DOHH2 (cell line): ENCODE data around the gene ZBED5.
"Not testable (repeated sequence)": the region's sequence is repeated elsewhere in the genome, so short reads cannot be mapped to it uniquely, and the experiment has no call there.

ENCODE experiments used
- H3F3A ChIP-seq: fragments of 200-600 bp; sonication (generic), shearing (Covaris generic); 2 replicates; pipeline ENCODE4 v1.6.0; 2016; ENCODE audit warnings: antibody characterized with exemption, mild to moderate bottlenecking; ENCODE audit not compliant: control insufficient read depth, insufficient read depth
- H3K27ac ChIP-seq: fragments of 200-600 bp; sonication (generic); 2 replicates; pipeline ENCODE4 v1.5.1; 2014; ENCODE audit warnings: low read depth, mild to moderate bottlenecking, low read length, moderate library complexity
- H3K27me3 ChIP-seq: fragments of 200-600 bp; sonication (generic); 2 replicates; pipeline ENCODE4 v1.6.1; 2014; ENCODE audit warnings: mild to moderate bottlenecking, low read length, mixed read lengths; ENCODE audit not compliant: control insufficient read depth
- H3K36me3 ChIP-seq: fragments of 200-600 bp; sonication (generic); 2 replicates; pipeline ENCODE4 v1.6.1; 2014; ENCODE audit warnings: mild to moderate bottlenecking, low read length, moderate library complexity, mixed read lengths; ENCODE audit not compliant: control insufficient read depth
- H3K4me1 ChIP-seq: fragments of 200-600 bp; sonication (generic); 2 replicates; pipeline ENCODE4 v1.6.1; 2014; ENCODE audit warnings: mild to moderate bottlenecking, low read length, mixed read lengths; ENCODE audit not compliant: control insufficient read depth
- H3K4me2 ChIP-seq: fragments of 200-600 bp; sonication (generic); 2 replicates; pipeline ENCODE4 v1.6.0; 2014; ENCODE audit warnings: mild to moderate bottlenecking, low read length, moderate library complexity
- H3K4me3 ChIP-seq: fragments of 200-600 bp; sonication (generic); 2 replicates; pipeline ENCODE4 v1.5.1; 2014; ENCODE audit warnings: mild to moderate bottlenecking, low read length, mixed read lengths
- H3K79me2 ChIP-seq: fragments of 200-600 bp; sonication (generic); 2 replicates; pipeline ENCODE4 v1.6.1; 2014; ENCODE audit warnings: mild to moderate bottlenecking, low read length, mixed read lengths; ENCODE audit not compliant: control insufficient read depth
- H3K9me2 ChIP-seq: fragments of 200-600 bp; sonication (generic); replicated peaks from 2 replicates; pipeline ENCODE4 v1.6.1; 2014; ENCODE audit warnings: mild to moderate bottlenecking, low read length, mixed read lengths; ENCODE audit not compliant: control insufficient read depth
- H3K9me3 ChIP-seq: fragments of 200-600 bp; sonication (generic); 2 replicates; pipeline ENCODE4 v1.6.1; 2014; ENCODE audit warnings: antibody characterized with exemption, low read length, mixed read lengths; ENCODE audit not compliant: control insufficient read depth, insufficient read depth
- H4K20me1 ChIP-seq: fragments of 200-600 bp; sonication (generic); 2 replicates; pipeline ENCODE4 v1.6.0; 2014; ENCODE audit warnings: low read depth, mild to moderate bottlenecking, antibody characterized with exemption, low read length, moderate library complexity; ENCODE audit not compliant: control insufficient read depth, insufficient read depth
- CTCF ChIP-seq: fragments of 200-600 bp; sonication (generic); IDR thresholded peaks from one replicate; pipeline ENCODE4 v1.5.1; 2014; ENCODE audit warnings: antibody characterized with exemption, mild to moderate bottlenecking, low read depth, low read length; ENCODE audit not compliant: poor library complexity, severe bottlenecking
- EZH2phosphoT487 ChIP-seq: fragments of 200-600 bp; sonication (generic); IDR thresholded peaks from 2 replicates; pipeline ENCODE4 v1.6.1; 2017; ENCODE audit warnings: borderline replicate concordance, mild to moderate bottlenecking, antibody characterized with exemption, low read length, moderate library complexity, mixed read lengths

Gene ZBED5

GRCh38 chr11:10824888-10825287, 33.0 kb downstream of the ZBED5 start:
- H3K27ac ChIP-seq: no peak overlapping the region
- no peaks in the 10 kb centered on the region for H3K9me3 ChIP-seq
- no peaks in the 10 kb centered on the region for H3K27me3 ChIP-seq
- no peaks in the 10 kb centered on the region for H4K20me1 ChIP-seq
- H3K36me3 ChIP-seq: no peaks in the 10 kb centered on the region
- no peaks in the 10 kb centered on the region for H3K79me2 ChIP-seq
- peak overlapping the region; percentile 52 for H3K4me2 ChIP-seq
- H3K4me1 ChIP-seq: peaks cover 18% of the 10 kb centered on the region
- H3K4me3 ChIP-seq: peak overlapping the region; percentile 50
- H3F3A ChIP-seq: no peaks in the 10 kb centered on the region
- H3K9me2 ChIP-seq: no peaks in the 10 kb centered on the region
- no peak for TF ChIP-seq CTCF
- TF ChIP-seq EZH2phosphoT487: no peak

GRCh38 chr11:10823152-10823579, 34.7 kb downstream of the ZBED5 start:
- H3K4me2 ChIP-seq: no peak overlapping the region
- H3K9me2 ChIP-seq: no peaks in the 10 kb centered on the region

GRCh38 chr11:10822491-10822890, 35.4 kb downstream of the ZBED5 start:
- H3K36me3 ChIP-seq, H3K9me3 ChIP-seq, H3K4me2 ChIP-seq, H3K9me2 ChIP-seq, H3K27me3 ChIP-seq, H3F3A ChIP-seq, H3K27ac ChIP-seq, H3K4me3 ChIP-seq, H3K79me2 ChIP-seq, H4K20me1 ChIP-seq: not testable (repeated sequence)
- peaks cover 18% of the 10 kb centered on the region for H3K4me1 ChIP-seq

More at GRCh38 chr11:10823152-10823579, 34.7 kb downstream of the ZBED5 start:
- TF ChIP-seq EZH2phosphoT487 (no peak), CTCF (no peak)
- no peaks in the 10 kb centered on the region for H3K9me3 ChIP-seq
- H3K27me3 ChIP-seq: no peaks in the 10 kb centered on the region
- H3K4me3 ChIP-seq: no peak overlapping the region
- H3K79me2 ChIP-seq: no peaks in the 10 kb centered on the region
- H4K20me1 ChIP-seq: no peaks in the 10 kb centered on the region
- H3K4me1 ChIP-seq: peaks cover 18% of the 10 kb centered on the region
- no peak overlapping the region for H3K27ac ChIP-seq
- H3F3A ChIP-seq: no peaks in the 10 kb centered on the region
- no peaks in the 10 kb centered on the region for H3K36me3 ChIP-seq

- Histone ChIP-seq H4K20me1 (no peaks in the 10 kb centered on the region), H3K27ac (no peak overlapping the region), H3K9me3 (no peaks in the 10 kb centered on the region), H3K4me2 (no peak overlapping the region), H3K36me3 (no peaks in the 10 kb centered on the region), H3K79me2 (no peaks in the 10 kb centered on the region), H3K27me3 (no peaks in the 10 kb centered on the region), H3K9me2 (no peaks in the 10 kb centered on the region), H3K4me1 (no peaks in the 10 kb centered on the region), H3F3A (no peaks in the 10 kb centered on the region), H3K4me3 (no peak overlapping the region)
- TF ChIP-seq CTCF (no peak), EZH2phosphoT487 (no peak)
These were observed 39.3 kb downstream of the ZBED5 start for GRCh38 chr11:10818594-10818993.
